Cardiac muscle cell (in vitro differentiated cells and primary cell): ENCODE results near the gene CYP46A1. TPM values are rescaled to one million over a fixed set of nuclear protein-coding genes. Genes with fewer than 3 reads are reported as not detected.

Experiments
- DNase-seq, 2 donors: peaks; one replicate each; pipeline versions ENCODE4 v3.0.0 to v3.0.0-alpha.2; 2010 to 2017; ENCODE audit warnings: low read depth in 1 of 2, low spot score in 1 of 2
- H3K27ac ChIP-seq: fragments of 200-600 bp; sonication (generic); 2 replicates; pipeline ENCODE4 v1.5.1; 2016
- H3K27me3 ChIP-seq: fragments of 200-600 bp; sonication (generic); 2 replicates; pipeline ENCODE4 v1.6.0; 2016; ENCODE audit warnings: control low read depth
- H3K36me3 ChIP-seq: fragments of 200-600 bp; sonication (generic); 2 replicates; pipeline ENCODE4 v1.5.1; 2016; ENCODE audit warnings: control low read depth
- H3K4me1 ChIP-seq: fragments of 200-600 bp; sonication (generic); 2 replicates; pipeline ENCODE4 v1.8.1; 2017; ENCODE audit warnings: low read depth, mild to moderate bottlenecking, mixed run types
- H3K4me3 ChIP-seq: fragments of 200-600 bp; sonication (generic); 2 replicates; pipeline ENCODE4 v1.5.1; 2016; ENCODE audit warnings: mild to moderate bottlenecking
- H3K9me3 ChIP-seq: fragments of 200-600 bp; sonication (generic); 2 replicates; pipeline ENCODE4 v1.5.1; 2017; ENCODE audit warnings: low read depth, mild to moderate bottlenecking, control low read depth
- polyA plus RNA-seq: library from polyadenylated mRNA; unstranded; fragments of >200 nt; fragmentation: Nextera tagmentation; extraction: Ambion mirVana; gene quantifications from 2 replicates; pipeline ENCODE4 v1.2.1, GENCODE V29; 2016
- total RNA-seq: library from RNA; depleted of rRNA; stranded (reverse); fragments of >200 nt; gene quantifications from 2 replicates; pipeline ENCODE4 v1.2.3, GENCODE V29; 2016
- TF ChIP-seq, protein P1 (sequence below): IDR thresholded peaks from 2 replicates; pipeline ENCODE4 v1.5.1; 2012; ENCODE audit warnings: low read depth, mild to moderate bottlenecking, low read length

Gene CYP46A1
- total and polyA plus RNA-seq, 2 experiments from 2014 or later: 11.1 to 15.0 TPM

GRCh38 chr14:99742509-99743487, 58.7 kb downstream of the CYP46A1 start:
- Histone ChIP-seq H3K27me3 (peaks cover 58% of the 10 kb centered on the region), H3K36me3 (no peaks in the 10 kb centered on the region), H3K27ac (no peak overlapping the region), H3K9me3 (no peaks in the 10 kb centered on the region), H3K4me3 (no peak overlapping the region), H3K4me1 (peaks cover 13% of the 10 kb centered on the region)
- no peak for DNase-seq
- TF ChIP-seq, protein P1, sequence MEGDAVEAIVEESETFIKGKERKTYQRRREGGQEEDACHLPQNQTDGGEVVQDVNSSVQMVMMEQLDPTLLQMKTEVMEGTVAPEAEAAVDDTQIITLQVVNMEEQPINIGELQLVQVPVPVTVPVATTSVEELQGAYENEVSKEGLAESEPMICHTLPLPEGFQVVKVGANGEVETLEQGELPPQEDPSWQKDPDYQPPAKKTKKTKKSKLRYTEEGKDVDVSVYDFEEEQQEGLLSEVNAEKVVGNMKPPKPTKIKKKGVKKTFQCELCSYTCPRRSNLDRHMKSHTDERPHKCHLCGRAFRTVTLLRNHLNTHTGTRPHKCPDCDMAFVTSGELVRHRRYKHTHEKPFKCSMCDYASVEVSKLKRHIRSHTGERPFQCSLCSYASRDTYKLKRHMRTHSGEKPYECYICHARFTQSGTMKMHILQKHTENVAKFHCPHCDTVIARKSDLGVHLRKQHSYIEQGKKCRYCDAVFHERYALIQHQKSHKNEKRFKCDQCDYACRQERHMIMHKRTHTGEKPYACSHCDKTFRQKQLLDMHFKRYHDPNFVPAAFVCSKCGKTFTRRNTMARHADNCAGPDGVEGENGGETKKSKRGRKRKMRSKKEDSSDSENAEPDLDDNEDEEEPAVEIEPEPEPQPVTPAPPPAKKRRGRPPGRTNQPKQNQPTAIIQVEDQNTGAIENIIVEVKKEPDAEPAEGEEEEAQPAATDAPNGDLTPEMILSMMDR: no peak

- Histone ChIP-seq H3K27ac (no peak overlapping the region), H3K4me3 (no peak overlapping the region), H3K36me3 (no peaks in the 10 kb centered on the region), H3K4me1 (peaks cover under 1% of the 10 kb centered on the region), H3K27me3 (peaks cover 66% of the 10 kb centered on the region), H3K9me3 (no peaks in the 10 kb centered on the region)
- TF ChIP-seq, protein P1: no peak
- no peak for DNase-seq
Measured at GRCh38 chr14:99744199-99744872, 60.2 kb downstream of the CYP46A1 start.

DNA sequence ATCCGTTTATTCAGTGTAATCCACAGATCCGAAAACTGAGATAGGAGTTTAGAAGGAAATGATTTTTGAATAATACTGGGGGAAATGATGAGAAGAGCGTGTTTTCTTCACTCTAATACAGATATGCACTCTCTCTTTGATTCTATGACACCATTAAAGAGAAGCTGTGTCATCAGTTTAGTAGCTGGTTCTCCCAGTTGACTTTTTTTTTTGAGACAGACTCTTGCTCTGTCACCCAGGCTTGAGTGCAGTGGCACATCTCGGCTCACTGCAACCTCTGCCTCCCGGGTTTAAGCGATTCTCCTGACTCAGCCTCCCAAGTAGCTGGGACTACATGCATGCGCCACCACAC, 60.8 kb downstream of the CYP46A1 start:
- peaks cover 71% of the 10 kb centered on the region for H3K27me3 ChIP-seq
- no peak overlapping the region for H3K27ac ChIP-seq
- H3K4me1 ChIP-seq: peaks cover 2% of the 10 kb centered on the region
- H3K36me3 ChIP-seq: no peaks in the 10 kb centered on the region
- no peak overlapping the region for H3K4me3 ChIP-seq
- DNase-seq: no peak
- no peaks in the 10 kb centered on the region for H3K9me3 ChIP-seq
- TF ChIP-seq, protein P1: no peak

DNA sequence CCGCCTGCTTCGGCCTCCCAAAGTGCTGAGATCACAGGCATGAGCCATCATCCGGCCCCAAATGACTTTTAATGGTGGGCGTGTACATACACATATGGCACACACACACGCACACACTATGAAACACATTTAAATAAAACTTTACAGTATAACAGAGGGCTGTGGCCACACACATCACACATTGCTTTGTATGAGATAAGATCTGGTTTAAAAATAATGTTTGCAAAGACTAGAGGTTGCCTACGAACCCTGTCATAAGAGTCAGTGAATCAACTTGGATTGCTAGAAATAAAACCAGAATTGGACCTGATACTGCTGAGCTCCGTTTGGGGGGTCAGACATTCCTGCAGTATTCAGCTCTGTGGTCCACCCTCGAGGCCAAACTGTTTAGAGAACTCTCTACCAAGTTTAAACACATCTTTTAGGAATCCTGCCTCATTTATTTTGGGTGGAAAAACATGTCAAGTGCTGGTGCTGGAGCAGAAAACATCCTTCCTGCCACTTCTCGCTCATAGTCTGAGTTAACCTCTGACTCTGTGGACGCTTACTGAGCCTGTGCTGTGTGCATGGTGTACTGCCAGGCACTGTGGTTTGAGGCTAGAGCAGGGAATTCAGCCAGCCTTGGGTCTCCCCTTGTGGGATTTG, 61.3 kb downstream of the CYP46A1 start:
- no peaks in the 10 kb centered on the region for H3K36me3 ChIP-seq
- TF ChIP-seq, protein P1: no peak
- H3K27me3 ChIP-seq: peaks cover 73% of the 10 kb centered on the region
- peaks cover 3% of the 10 kb centered on the region for H3K4me1 ChIP-seq
- no peak for DNase-seq
- no peak overlapping the region for H3K27ac ChIP-seq
- no peaks in the 10 kb centered on the region for H3K9me3 ChIP-seq
- no peak overlapping the region for H3K4me3 ChIP-seq

- H3K4me3 ChIP-seq: no peak overlapping the region
- no peak for DNase-seq
Measured at GRCh38 chr14:99747167-99747566, 63.1 kb downstream of the CYP46A1 start.

More at GRCh38 chr14:99747167-99747566, 63.1 kb downstream of the CYP46A1 start:
- H3K27me3 ChIP-seq: peaks cover 76% of the 10 kb centered on the region
- no peaks in the 10 kb centered on the region for H3K36me3 ChIP-seq
- H3K9me3 ChIP-seq: no peaks in the 10 kb centered on the region
- TF ChIP-seq, protein P1: no peak
- H3K27ac ChIP-seq: no peak overlapping the region
- H3K4me1 ChIP-seq: peaks cover 3% of the 10 kb centered on the region
